GM18868 (cell line): ENCODE data around the gene LCTL.

Source experiments
- ATAC-seq: cut with Tn5 transposase; IDR thresholded peaks from one replicate; pipeline ENCODE4 v1.9.1; 2021; ENCODE audit warnings: mild to moderate bottlenecking, moderate library complexity; ENCODE audit not compliant: unreplicated experiment

The LCTL gene

GRCh38 chr15:66566963-66567531, 1.2 kb upstream of the LCTL start:
- ATAC-seq: no peak

GRCh38 chr15:66565141-66565641, 607 bp downstream of the LCTL start:
- ATAC-seq: no peak

- ATAC-seq: no peak
These were observed 1.4 kb downstream of the LCTL start for GRCh38 chr15:66564136-66565041.

- no peak for ATAC-seq
These were observed 2.2 kb downstream of the LCTL start for GRCh38 chr15:66563566-66564110.

GRCh38 chr15:66563126-66563525, 2.7 kb downstream of the LCTL start:
- ATAC-seq: no peak

GRCh38 chr15:66560856-66561525, 4.8 kb downstream of the LCTL start:
- no peak for ATAC-seq

- no peak for ATAC-seq
These were observed 7.5 kb downstream of the LCTL start for GRCh38 chr15:66558271-66558670.

GRCh38 chr15:66555685-66556084, 10.1 kb downstream of the LCTL start:
- no peak for ATAC-seq

- ATAC-seq: no peak
These were observed 20.5 kb downstream of the LCTL start for GRCh38 chr15:66545255-66545654.

GRCh38 chr15:66542896-66543295, 22.9 kb downstream of the LCTL start:
- no peak for ATAC-seq

GRCh38 chr15:66535056-66535455, 30.7 kb downstream of the LCTL start:
- no peak for ATAC-seq

GRCh38 chr15:66524838-66525237, 41.0 kb downstream of the LCTL start:
- no peak for ATAC-seq

- ATAC-seq: no peak
These were observed 41.9 kb downstream of the LCTL start for GRCh38 chr15:66523926-66524325.

- ATAC-seq: no peak
These were observed 49.9 kb downstream of the LCTL start for GRCh38 chr15:66515901-66516322.

- ATAC-seq: no peak
These were observed 51.2 kb downstream of the LCTL start for GRCh38 chr15:66514586-66514985.

- ATAC-seq: no peak
These were observed 57.4 kb downstream of the LCTL start for GRCh38 chr15:66508293-66508883.

- no peak for ATAC-seq
These were observed 60.0 kb downstream of the LCTL start for GRCh38 chr15:66505818-66506217.

GRCh38 chr15:66505430-66505811, 60.4 kb downstream of the LCTL start:
- peak; percentile 37 for ATAC-seq

GRCh38 chr15:66504563-66505429, 61.0 kb downstream of the LCTL start, which contains the start of the genes RPL4 and ZWILCH:
Gene RPL4, minus strand, starts transcription at chr15:66504855. Its CDS starts 65 bp downstream, at chr15:66504790.
Gene ZWILCH, plus strand, starts transcription at chr15:66505326. Its CDS starts 13 bp downstream, at chr15:66505339.
- ATAC-seq: peak; percentile 76
